ENCODE results near the gene CPTP. TPM values are rescaled to one million over a fixed set of nuclear protein-coding genes. Genes with fewer than 3 reads are reported as not detected.

Gene CPTP
- total and polyA plus RNA-seq, 4 donors, result 7.9 to 45.1 (median 22.5) TPM

DNA sequence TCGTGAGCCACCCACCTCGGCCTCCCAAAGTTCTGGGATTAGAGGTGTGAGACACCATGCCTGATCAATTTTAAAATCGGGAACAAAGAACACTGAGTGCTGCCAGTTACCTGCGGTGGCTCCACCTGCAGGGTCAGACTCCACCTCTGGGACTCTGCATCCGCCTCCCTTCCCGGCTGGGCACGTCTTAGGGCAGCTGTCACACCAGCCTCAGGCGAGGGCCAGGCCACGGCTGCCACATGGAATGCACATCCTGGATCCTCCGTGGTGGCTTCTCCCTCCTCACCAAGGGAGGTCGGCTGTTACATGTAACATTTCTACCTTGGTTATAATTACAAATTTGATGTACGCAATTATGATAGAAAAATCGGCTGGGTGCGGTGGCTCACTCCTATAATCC lies 39.7 kb downstream of the CPTP start (continued):
- TF ChIP-seq REST (IDR thresholded peaks at IDR 0.05) (no peak), FOXA1 (IDR thresholded peaks at IDR 0.05) (no peak), MAX (IDR thresholded peaks at IDR 0.05) (no peak), FOXA2 (IDR thresholded peaks at IDR 0.05) (no peak), RXRA (IDR thresholded peaks at IDR 0.05) (no peak), HNF4G (IDR thresholded peaks at IDR 0.05) (no peak), RAD21 (IDR thresholded peaks at IDR 0.05) (no peak), SP1 (IDR thresholded peaks at IDR 0.05) (no peak)

DNA sequence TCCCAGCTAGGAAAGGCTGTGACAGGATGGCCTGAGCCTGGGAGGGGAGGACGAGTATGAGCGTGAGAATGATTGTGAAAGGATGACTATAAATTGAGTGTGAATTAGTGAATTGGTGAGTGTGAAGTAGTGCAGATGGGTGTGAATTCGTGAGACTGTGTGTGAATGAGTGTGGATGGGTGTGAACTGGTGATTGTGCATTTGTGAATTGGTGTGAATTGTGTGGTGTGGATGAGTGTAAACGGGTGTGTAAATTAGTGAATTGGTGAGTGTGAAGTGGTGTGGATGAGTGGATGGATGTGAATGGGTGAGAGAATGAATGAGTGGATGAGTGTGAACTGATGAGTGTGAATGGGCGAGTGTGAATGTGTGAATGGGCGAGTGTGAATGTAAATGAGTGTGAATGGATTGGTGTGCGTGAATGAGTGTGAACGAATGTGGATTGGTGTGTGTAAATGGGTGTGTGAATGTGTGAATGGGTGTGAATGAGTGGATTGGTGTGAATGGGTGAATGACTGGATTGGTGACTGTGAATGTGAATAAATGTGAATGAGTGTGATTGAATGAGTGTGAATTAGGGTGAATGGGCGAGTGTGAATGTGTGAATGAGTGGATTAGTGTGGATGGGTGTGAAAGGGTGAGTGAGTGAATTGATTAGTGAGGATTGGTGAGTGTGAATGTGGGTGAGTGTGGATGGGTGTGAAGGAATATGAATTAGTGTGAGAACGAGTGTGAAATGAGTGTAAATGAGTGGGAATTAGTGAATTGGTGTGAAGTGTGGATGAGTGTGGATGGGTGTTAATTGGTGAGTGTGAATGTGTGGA lies 41.5 kb downstream of the CPTP start:
- no peak for TF ChIP-seq RAD21 (IDR thresholded peaks at IDR 0.05)
- TF ChIP-seq HNF4A (conservative IDR thresholded peaks at IDR 0.05), result no peak
- no peak overlapping the region for H3K9ac ChIP-seq (ENCODE audit: low read depth in 1 of 2, low read length in 2 of 2)
- H3K4me3 ChIP-seq (ENCODE audit: low read depth in 1 of 3, low read length in 3 of 3), result no peak overlapping the region
- WGBS, result 82% methylated on average over 10 of the region's 10 CpGs
- no peaks in the 10 kb centered on the region for H3K36me3 ChIP-seq (ENCODE audit: control insufficient read depth in 4 of 4, insufficient read depth in 3 of 4, low read depth in 1 of 4, low read length in 3 of 4)
- no peak overlapping the region for H3K27ac ChIP-seq (ENCODE audit: low read depth in 1 of 2, low read length in 2 of 2)
- no peak for DNase-seq (ENCODE audit: low spot score)
- no peaks in the 10 kb centered on the region for H3K4me1 ChIP-seq (ENCODE audit: control insufficient read depth in 4 of 4, insufficient read depth in 4 of 4, low read length in 3 of 4)
- no peaks in the 10 kb centered on the region for H3K9me3 ChIP-seq (ENCODE audit: control insufficient read depth in 4 of 4, low read length in 3 of 4)
- no peaks in the 10 kb centered on the region for H3K27me3 ChIP-seq (ENCODE audit: control insufficient read depth in 4 of 4, insufficient read depth in 4 of 4, low read length in 3 of 4)

- H3K9ac ChIP-seq (ENCODE audit: low read depth in 1 of 2, low read length in 2 of 2), result no peak overlapping the region
- TF ChIP-seq GABPA (IDR thresholded peaks at IDR 0.05 in 1 of 2, conservative IDR thresholded peaks at IDR 0.05 in 1 of 2) (no peak), ZBTB33 (IDR thresholded peaks at IDR 0.05) (no peak), RAD21 (IDR thresholded peaks at IDR 0.05) (no peak), SP1 (IDR thresholded peaks at IDR 0.05) (no peak), FOXA2 (IDR thresholded peaks at IDR 0.05) (no peak), YY1 (IDR thresholded peaks at IDR 0.05) (no peak), RXRA (IDR thresholded peaks at IDR 0.05) (no peak), EGR1 (IDR thresholded peaks at IDR 0.05; ENCODE audit: low read depth in 2 of 2) (no peak)
- no peak overlapping the region for H3K27ac ChIP-seq (ENCODE audit: low read depth in 1 of 2, low read length in 2 of 2)
- no peak for DNase-seq (ENCODE audit: low spot score)
- no peak overlapping the region for H3K4me3 ChIP-seq (ENCODE audit: low read depth in 1 of 3, low read length in 3 of 3)
- H3K4me1 ChIP-seq (ENCODE audit: control insufficient read depth in 4 of 4, insufficient read depth in 4 of 4, low read length in 3 of 4), result peaks cover 0 to under 1% (median under 1%) of the 10 kb centered on the region in 4 donors
- H3K36me3 ChIP-seq (ENCODE audit: control insufficient read depth in 4 of 4, insufficient read depth in 3 of 4, low read depth in 1 of 4, low read length in 3 of 4), result no peaks in the 10 kb centered on the region
- no peaks in the 10 kb centered on the region for H3K27me3 ChIP-seq (ENCODE audit: control insufficient read depth in 4 of 4, insufficient read depth in 4 of 4, low read length in 3 of 4)
- H3K9me3 ChIP-seq (ENCODE audit: control insufficient read depth in 4 of 4, low read length in 3 of 4), result no peaks in the 10 kb centered on the region
- 95% methylated on average over 3 of the region's 3 CpGs for WGBS
These were observed 42.1 kb downstream of the CPTP start for GRCh38 chr1:1366699-1367066.
